Measurements from ENCODE around the gene COL4A2.

DNA sequence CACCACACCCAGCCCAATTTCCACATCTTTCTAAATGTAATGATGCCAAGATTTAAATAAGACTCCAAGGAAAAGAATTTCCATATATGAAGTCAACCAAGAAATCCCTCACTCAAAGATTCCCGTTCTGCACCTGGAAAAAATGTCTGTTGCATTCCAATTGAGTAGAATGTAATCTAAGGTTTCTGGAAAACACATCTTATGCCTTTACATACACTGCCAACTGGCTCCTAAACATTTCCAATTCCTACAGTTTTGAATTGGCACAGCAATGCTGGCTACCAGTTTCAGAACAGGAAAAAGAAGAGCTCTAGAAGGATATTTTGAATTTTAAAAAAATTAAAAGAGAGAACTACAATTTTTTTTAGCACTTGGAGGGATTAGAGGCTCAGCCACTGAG lies 43.0 kb downstream of the COL4A2 start:
- no peak for TF ChIP-seq EZH2 (IDR thresholded peaks at IDR 0.05; ENCODE audit: low read length)
- TF ChIP-seq, protein P1, sequence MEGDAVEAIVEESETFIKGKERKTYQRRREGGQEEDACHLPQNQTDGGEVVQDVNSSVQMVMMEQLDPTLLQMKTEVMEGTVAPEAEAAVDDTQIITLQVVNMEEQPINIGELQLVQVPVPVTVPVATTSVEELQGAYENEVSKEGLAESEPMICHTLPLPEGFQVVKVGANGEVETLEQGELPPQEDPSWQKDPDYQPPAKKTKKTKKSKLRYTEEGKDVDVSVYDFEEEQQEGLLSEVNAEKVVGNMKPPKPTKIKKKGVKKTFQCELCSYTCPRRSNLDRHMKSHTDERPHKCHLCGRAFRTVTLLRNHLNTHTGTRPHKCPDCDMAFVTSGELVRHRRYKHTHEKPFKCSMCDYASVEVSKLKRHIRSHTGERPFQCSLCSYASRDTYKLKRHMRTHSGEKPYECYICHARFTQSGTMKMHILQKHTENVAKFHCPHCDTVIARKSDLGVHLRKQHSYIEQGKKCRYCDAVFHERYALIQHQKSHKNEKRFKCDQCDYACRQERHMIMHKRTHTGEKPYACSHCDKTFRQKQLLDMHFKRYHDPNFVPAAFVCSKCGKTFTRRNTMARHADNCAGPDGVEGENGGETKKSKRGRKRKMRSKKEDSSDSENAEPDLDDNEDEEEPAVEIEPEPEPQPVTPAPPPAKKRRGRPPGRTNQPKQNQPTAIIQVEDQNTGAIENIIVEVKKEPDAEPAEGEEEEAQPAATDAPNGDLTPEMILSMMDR (optimal IDR thresholded peaks at IDR 0.05 in 1 of 3, IDR thresholded peaks at IDR 0.05 in 1 of 3, conservative IDR thresholded peaks at IDR 0.05 in 1 of 3; ENCODE audit: extremely low read depth in 1 of 3, insufficient read depth in 2 of 3, low read length in 3 of 3): no peak

Measured in keratinocyte (primary cell).